Cardiac muscle cell (in vitro differentiated cells and primary cell): ENCODE results near the gene CD1C. TPM values are rescaled to one million over a fixed set of nuclear protein-coding genes. Genes with fewer than 3 reads are reported as not detected.

Experiments used
- DNase-seq, 2 donors: peaks; one replicate each; pipeline versions ENCODE4 v3.0.0 to v3.0.0-alpha.2; 2010 to 2017; ENCODE audit warnings: low read depth in 1 of 2, low spot score in 1 of 2
- H3K27ac ChIP-seq: fragments of 200-600 bp; sonication (generic); 2 replicates; pipeline ENCODE4 v1.5.1; 2016
- H3K27me3 ChIP-seq: fragments of 200-600 bp; sonication (generic); 2 replicates; pipeline ENCODE4 v1.6.0; 2016; ENCODE audit warnings: control low read depth
- H3K36me3 ChIP-seq: fragments of 200-600 bp; sonication (generic); 2 replicates; pipeline ENCODE4 v1.5.1; 2016; ENCODE audit warnings: control low read depth
- H3K4me1 ChIP-seq: fragments of 200-600 bp; sonication (generic); 2 replicates; pipeline ENCODE4 v1.8.1; 2017; ENCODE audit warnings: low read depth, mild to moderate bottlenecking, mixed run types
- H3K4me3 ChIP-seq: fragments of 200-600 bp; sonication (generic); 2 replicates; pipeline ENCODE4 v1.5.1; 2016; ENCODE audit warnings: mild to moderate bottlenecking
- H3K9me3 ChIP-seq: fragments of 200-600 bp; sonication (generic); 2 replicates; pipeline ENCODE4 v1.5.1; 2017; ENCODE audit warnings: low read depth, mild to moderate bottlenecking, control low read depth
- CTCF ChIP-seq: IDR thresholded peaks from 2 replicates; pipeline ENCODE4 v1.5.1; 2012; ENCODE audit warnings: low read depth, mild to moderate bottlenecking, low read length
- polyA plus RNA-seq: library from polyadenylated mRNA; unstranded; fragments of >200 nt; fragmentation: Nextera tagmentation; extraction: Ambion mirVana; gene quantifications from 2 replicates; pipeline ENCODE4 v1.2.1, GENCODE V29; 2016
- total RNA-seq: library from RNA; depleted of rRNA; stranded (reverse); fragments of >200 nt; gene quantifications from 2 replicates; pipeline ENCODE4 v1.2.3, GENCODE V29; 2016

The CD1C gene
- total and polyA plus RNA-seq, 2 experiments from 2014 or later, result not detected

- no peak overlapping the region for H3K4me3 ChIP-seq
- H3K4me1 ChIP-seq, result no peaks in the 10 kb centered on the region
- no peak for DNase-seq
- H3K36me3 ChIP-seq, result no peaks in the 10 kb centered on the region
- no peak for TF ChIP-seq CTCF
- no peaks in the 10 kb centered on the region for H3K27me3 ChIP-seq
- H3K27ac ChIP-seq, result no peak overlapping the region
- H3K9me3 ChIP-seq, result no peaks in the 10 kb centered on the region
Observed at GRCh38 chr1:158295791-158296190, 6.1 kb downstream of the CD1C start.

DNA sequence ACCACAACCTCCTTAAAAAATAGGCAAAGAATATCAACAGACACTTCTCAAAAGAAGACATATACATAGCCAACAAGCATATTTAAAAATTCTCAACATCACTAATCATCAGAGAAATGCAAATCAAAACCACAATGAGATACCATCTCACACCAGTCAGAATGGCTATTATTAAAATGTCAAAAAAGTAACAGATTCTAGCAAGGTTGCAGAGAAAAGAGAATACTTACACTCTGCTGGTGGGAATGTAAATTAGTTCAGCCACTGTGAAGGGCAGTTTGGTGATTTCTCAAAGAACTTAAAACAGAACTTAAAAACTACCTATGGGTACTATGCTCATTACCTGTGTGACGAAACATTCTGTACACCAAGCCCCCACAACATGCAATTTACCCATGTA is 20.9 kb downstream of the CD1C start:
- H3K4me1 ChIP-seq, result no peaks in the 10 kb centered on the region
- TF ChIP-seq CTCF, result no peak
- no peak overlapping the region for H3K27ac ChIP-seq
- no peaks in the 10 kb centered on the region for H3K9me3 ChIP-seq
- DNase-seq, result no peak
- H3K4me3 ChIP-seq, result no peak overlapping the region
- H3K27me3 ChIP-seq, result no peaks in the 10 kb centered on the region
- H3K36me3 ChIP-seq, result no peaks in the 10 kb centered on the region

DNA sequence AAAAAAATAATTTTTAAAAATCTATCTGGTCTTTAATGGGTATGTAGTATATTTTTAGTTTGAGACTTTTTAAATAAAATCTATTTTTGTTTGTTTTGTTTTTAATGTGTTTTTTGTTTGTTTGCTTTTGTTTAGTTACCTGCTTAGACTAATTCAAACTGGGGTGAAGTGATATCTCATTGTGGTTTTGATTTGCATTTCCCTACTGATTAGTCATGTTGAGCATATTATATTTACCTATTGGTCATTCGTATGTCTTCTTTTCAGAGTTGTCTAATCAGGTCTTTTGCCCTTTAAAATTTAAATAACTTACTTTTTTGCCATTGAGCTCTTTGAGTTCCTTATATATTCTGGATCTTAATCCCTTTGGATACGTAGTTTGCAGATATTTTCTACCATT is 21.3 kb downstream of the CD1C start:
- Histone ChIP-seq H3K27ac (no peak overlapping the region), H3K9me3 (no peaks in the 10 kb centered on the region), H3K4me1 (no peaks in the 10 kb centered on the region), H3K27me3 (no peaks in the 10 kb centered on the region), H3K4me3 (no peak overlapping the region), H3K36me3 (no peaks in the 10 kb centered on the region)
- no peak for DNase-seq
- no peak for TF ChIP-seq CTCF

- DNase-seq, result no peak
- no peaks in the 10 kb centered on the region for H3K4me1 ChIP-seq
- no peak for TF ChIP-seq CTCF
- no peak overlapping the region for H3K27ac ChIP-seq
- H3K36me3 ChIP-seq, result no peaks in the 10 kb centered on the region
- H3K9me3 ChIP-seq, result no peaks in the 10 kb centered on the region
- H3K4me3 ChIP-seq, result no peak overlapping the region
- H3K27me3 ChIP-seq, result no peaks in the 10 kb centered on the region
Observed at GRCh38 chr1:158323866-158324265, 34.1 kb downstream of the CD1C start.

- no peak for TF ChIP-seq CTCF
Observed at GRCh38 chr1:158324395-158324794, 34.7 kb downstream of the CD1C start.

DNA sequence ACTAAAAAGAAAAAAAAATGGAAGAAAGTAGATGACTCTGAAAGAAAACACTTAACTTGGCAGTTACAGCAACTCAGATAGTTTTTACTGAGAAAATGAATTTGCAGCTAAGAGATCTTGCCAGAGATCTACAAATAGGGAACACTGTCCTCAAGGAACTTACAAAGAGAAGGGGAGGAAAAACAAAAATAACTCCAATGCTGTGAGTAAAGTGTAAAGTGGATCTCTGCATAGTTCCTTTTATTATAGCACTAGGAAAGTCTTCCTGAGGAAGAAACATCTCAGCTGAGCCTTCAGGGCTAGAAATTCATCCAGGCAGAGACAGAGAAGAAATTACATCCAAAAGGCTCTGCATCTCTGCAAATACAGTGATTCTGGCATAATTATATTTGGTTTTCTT is 37.8 kb downstream of the CD1C start:
- Histone ChIP-seq H3K36me3 (no peaks in the 10 kb centered on the region), H3K27ac (no peak overlapping the region), H3K9me3 (no peaks in the 10 kb centered on the region), H3K4me1 (no peaks in the 10 kb centered on the region), H3K4me3 (no peak overlapping the region), H3K27me3 (no peaks in the 10 kb centered on the region)
- no peak for TF ChIP-seq CTCF
- DNase-seq, result no peak

More at GRCh38 chr1:158324395-158324794, 34.7 kb downstream of the CD1C start:
- no peaks in the 10 kb centered on the region for H3K36me3 ChIP-seq
- no peaks in the 10 kb centered on the region for H3K4me1 ChIP-seq
- no peak overlapping the region for H3K4me3 ChIP-seq
- H3K27ac ChIP-seq, result no peak overlapping the region
- H3K9me3 ChIP-seq, result no peaks in the 10 kb centered on the region
- no peaks in the 10 kb centered on the region for H3K27me3 ChIP-seq
- DNase-seq, result no peak
